GM04503 (cell line): ENCODE data around the gene INPP1.

Source experiments
- DNase-seq: peaks from one replicate; pipeline ENCODE4 v3.0.0-alpha.2; 2012; ENCODE audit warnings: low read depth

Gene INPP1

DNA sequence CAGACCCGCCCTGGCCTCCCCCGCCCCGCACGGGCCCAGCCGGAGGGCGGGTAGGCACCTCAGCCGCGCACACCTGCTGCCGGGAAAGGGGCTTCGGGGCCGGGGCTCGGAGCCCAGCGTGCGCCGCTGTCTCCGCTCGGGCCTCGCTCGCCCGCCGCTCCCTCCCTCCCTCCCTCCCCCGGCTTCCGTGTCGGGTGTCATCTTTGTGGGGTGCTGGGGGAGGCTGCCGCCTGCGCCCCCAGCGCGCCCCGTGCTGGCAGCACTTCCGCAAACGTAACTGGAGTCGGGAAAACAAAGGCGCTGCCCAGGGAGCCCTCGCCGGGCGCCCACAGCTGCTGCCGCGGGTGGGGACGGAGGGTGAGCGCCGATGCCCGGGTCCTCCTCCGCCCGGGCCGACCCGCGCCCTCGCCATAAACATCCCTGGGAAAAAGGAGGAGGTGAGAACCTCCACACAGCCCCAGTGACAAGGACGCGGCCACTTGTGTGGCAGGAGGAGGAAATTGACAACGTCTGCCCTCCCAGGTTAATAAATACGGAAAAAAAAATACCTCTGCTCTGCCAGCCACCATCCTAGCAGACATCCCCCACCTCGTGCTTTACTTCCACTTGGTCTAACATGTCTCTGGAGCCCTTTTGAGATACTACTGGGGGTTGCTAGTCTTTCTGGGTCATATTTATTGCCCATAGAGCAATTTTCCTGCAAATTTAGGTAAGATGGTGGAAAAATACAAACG is 65.3 kb downstream of the INPP1 start:
- no peak for DNase-seq

DNA sequence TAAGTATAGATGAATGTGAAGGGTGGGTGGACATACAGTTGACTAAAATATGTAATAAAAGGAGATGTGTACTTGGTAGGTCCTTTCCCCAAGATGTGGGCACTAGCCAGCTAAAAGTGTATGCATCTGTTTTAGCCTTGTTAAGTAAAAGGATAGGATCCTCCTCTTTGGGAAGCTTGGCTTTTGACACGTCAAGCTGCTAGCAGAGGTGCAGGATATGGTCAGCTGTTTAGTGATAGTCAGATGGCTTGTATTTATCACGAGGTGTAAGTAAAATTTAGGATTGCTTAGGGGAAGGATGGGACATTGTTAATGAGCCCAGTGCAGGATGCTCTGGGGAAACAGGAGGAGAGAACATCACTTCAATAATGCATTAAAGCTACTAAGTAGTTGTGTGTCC is 66.2 kb downstream of the INPP1 start:
- no peak for DNase-seq

DNA sequence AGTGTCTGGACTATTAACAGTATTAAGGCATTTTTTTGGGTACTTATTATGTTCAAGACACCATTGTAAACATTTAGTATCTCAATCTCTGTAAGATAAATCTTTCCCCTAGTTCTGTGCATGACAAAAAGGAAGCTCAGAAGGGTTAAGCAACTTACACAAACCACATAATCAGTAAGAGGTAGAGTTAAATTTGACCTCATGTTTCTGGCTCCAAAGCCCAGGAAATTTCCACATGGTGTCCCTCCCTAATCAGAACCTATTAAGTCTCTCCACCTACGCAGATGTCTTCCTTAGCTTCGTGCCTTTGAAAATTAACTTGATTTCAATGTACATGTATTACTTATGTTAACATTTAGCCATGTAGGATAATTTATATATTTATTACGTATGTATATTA is 66.8 kb downstream of the INPP1 start:
- DNase-seq, result no peak

DNA sequence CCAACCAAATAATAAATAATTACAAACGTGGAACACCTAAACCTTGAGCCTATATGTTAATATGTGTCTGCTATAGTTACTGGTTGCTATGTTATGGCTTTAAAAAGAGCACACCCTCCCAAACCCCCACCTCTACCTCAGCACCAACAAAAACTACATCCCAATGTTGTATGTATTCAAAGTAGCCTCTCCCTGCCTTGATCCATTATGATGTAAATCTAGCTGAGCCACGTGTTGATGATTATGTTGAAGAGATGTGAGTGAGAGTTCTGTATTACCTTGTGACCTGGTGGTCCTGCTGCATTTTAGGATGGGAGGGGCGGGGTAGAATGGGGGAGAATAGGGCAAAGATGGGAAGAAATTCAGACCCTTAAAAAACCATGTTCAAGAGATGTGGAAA is 69.6 kb downstream of the INPP1 start:
- no peak for DNase-seq

DNA sequence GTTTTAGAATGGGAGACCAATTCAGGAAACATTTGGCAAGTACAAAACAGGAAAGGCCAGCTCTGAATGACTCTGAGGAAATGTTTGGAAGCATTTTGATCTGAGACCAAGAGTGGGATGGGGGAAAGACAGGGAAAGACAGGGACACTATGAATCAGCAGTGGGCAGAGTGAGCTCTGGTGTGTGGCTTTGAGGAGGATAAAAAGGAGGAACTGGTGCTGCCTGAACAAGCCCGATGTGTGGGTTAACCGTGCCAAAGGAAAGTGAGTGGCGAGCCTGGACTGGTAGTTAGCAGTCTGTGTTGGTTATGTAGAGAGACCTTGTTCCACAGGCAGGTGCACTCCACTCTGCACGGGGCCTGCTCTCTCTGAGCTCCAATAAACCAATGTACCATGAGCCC is 70.0 kb downstream of the INPP1 start:
- no peak for DNase-seq

DNA sequence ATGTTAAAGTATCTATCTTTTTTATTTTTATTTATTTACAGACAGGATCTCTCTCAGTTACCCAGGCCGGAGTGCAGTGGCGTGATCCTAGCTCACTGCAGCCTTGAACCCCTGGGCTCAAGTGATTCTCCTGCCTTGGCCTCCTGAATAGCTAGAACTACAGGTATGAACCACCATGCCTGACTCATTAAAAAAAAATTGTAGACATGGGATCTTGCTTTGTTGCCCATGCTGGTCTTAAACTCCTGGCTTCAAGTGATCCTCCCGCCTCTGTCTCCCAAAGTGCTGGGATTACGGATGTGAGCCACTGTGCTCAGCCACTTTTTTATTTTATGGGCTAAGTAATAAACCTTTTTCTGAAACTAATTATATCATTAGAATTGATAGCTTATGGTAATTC is 71.9 kb downstream of the INPP1 start:
- DNase-seq, result no peak

DNA sequence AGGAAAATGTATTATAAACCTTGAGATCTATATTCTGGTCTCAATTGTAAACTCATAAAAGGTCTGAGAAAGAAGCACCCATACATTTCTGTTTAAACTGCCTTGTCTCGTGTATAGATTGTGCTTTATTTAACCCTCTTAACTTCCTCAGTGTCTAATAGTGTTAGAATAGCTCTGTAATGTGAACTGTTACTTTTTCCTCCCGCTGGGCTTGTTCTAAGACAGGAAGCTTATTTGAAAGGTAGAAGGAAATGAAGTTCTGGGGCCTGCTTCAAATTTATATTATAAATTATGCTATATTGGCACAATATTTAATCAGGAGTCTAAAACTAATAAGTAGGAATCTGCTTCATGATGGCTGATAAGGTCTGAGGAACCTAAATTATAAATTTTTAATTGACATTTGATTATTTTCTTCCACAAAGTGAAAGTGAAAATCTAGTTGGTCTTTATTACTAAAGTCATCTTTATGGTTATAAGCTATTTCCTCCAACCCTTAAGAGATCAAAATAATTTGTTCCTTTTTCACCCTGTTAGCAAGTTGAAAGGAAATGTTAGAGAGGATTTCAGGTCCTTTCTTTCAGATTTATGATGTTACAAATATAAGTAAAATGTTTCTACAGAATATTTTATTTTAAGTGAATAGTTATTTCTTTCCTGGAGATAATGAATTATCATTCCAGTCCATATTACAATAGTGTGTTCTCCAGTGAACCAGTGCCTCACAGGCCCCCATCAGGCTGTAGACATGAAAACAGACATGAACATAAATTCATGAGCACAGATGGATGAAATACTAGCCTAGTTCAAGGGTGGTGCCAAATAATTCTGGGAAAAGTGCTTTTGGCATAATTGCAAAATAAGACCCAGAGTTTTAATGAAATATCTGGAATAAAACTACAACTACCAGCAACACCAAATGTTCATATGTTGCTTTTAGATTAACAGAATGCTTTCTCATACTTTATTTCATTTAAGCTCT is 72.7 kb downstream of the INPP1 start:
- DNase-seq, result no peak

DNA sequence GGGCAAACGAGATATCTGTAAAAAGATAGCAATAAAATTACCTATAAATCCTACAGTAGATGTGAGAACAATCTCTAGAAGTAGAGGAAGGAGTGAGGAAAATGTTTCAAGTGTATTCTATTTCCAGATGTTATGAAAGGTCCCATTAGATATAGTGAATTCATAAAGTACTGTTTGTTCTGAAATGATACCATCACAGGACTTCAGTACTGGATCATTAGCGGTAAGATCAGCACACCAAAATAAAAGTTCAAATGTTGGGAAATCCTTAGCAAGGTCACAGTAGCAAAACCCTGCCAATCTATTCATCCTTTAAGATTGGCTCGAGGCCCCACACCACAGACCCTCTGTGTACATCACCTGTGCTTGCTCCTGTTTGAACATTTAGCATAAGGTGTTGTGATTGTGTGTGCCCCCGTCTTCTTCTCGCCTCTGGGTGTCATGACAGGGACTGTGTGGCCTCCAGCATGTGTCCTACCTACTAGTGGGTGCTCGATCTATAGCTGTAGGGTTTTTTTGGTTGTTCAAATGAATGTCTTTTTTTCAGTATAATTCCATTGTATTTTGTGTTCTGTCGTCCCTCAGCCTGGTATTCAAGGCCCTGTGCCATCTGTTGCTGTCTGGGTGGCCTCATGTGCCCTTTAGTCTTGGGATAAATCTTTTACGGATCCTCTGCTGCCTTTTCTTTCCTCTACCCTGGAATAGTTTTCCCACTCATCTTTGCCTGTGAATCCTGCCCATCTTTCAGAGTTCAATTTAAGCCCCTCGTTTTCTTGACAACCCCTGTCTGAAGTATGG is 73.9 kb downstream of the INPP1 start:
- no peak for DNase-seq

DNA sequence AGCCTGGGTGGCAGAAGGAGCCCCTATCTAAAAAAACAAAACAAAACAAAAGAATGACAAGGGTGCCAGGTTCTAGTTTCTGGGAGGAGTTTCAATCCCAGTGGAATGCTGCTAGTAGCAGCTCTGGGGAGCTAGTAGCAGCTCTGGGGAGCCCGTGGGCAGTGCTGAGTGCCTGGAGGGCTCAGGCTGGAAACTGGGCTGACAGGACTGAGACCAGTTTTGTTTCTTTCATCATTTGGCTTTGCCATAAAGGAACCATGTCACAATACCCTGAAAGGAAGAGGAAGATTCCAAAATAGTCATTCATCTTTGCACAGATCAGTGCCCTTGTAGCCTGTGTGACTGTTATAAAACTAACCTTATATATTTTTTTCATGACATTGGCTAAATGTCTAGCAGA is 75.3 kb downstream of the INPP1 start:
- DNase-seq, result no peak

DNA sequence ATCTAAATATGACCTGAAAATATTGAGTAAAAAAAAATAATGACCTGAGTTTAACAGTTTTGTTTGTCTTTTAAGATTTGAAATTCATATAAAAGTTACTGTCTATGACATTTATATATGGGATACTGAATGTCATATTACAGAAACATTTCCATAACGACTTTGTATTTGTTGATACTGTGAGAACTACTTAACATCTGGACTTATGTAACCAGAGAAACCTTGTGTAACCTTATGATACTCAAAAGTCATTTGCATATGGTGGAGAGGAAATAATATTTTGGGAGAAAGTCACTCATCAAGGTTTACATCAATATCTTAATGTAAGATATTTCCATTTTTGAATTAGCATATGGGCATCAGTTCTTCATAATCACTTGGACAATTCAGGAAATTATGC is 77.4 kb downstream of the INPP1 start:
- no peak for DNase-seq
